GM18517 (cell line): Measurements from ENCODE around the gene LRRC46.

Experiments
- ATAC-seq: cut with Tn5 transposase; IDR thresholded peaks from one replicate; pipeline ENCODE4 v1.9.1; 2021; ENCODE audit warnings: mild to moderate bottlenecking, moderate library complexity; ENCODE audit not compliant: unreplicated experiment

The LRRC46 gene, protein sequence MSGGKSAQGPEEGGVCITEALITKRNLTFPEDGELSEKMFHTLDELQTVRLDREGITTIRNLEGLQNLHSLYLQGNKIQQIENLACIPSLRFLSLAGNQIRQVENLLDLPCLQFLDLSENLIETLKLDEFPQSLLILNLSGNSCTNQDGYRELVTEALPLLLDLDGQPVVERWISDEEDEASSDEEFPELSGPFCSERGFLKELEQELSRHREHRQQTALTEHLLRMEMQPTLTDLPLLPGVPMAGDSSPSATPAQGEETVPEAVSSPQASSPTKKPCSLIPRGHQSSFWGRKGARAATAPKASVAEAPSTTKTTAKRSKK

DNA sequence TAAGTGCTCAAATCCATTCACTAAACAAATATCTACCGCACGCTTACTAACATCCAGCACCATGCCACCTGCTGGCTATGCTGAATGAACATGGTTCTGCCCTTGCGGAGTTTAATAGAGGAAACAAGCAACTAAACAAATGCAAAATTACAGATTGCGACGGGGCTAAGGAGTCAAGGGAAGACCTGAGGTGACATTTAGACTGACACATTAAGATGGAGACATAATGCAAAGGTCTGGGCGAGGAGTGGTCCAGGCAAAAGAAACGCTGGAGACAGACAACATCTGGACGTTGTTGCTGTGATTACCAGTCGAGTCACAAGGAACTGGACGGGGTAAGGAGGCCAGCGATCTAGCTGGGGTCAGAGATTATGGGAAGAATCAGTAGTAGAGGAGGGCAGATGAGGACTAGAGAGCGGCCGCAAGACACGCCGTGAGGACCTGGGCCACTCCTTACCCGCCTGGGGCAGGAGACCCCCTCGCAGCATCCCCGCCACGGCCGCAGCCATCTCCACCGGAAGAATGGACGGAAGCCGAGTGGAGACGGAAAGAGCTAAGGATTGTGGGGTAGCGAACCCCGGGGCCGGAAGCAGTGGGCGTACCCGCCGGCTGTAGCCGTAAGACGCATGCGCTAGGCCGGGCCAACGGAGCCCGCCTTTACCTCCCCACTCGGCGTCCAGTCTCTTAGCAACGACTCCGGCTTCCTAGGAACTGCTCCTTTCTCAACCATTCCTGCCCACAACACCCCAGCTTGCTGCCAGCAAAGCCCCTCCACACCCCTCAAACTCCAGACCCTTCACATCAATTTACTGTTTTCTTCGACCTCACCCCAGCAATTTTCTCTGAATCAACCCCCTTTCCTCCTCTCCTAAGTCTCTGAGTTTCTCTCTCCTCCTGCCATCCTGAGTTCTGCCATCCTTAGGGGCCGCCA is at the start of gene LRRC46, which contains the start of gene MRPL10:
Gene LRRC46, plus strand, starts transcription at position 668 of the 931 bp plus-strand sequence. CDS start 320 bp downstream, outside the sequence.
Gene MRPL10, minus strand, starts transcription at position 539 of the 931 bp plus-strand sequence. Its CDS starts 30 bp downstream, at position 509.
- peak; percentile 79 for ATAC-seq

DNA sequence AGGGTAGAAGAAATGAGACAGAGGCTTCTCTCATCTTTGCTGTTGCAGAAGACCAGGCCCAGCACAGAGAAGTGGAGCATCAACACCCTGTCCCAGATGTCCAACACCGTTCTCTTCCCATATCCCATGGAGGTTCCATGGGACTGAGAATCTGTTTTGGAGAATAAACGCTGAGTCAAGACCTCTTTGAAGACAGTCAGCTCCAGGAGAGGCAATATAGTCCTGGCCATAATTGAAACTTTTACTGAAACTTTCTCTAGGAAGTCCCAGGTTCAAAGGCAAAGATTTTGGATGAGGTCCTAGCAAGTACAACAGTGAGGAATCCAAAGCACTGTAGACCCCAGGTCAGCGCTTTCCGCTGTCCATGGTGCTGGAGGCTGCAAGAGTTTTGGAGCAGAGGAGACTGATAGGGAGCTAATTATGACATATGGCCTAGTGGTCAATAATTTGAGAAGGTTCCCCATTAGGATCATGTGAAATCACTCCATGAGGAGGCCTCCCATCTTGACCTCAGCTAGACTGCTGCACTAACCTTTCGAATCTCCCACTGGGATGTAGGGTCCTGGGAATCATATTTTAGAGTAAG is 45.8 kb upstream of the LRRC46 start:
- no peak for ATAC-seq

DNA sequence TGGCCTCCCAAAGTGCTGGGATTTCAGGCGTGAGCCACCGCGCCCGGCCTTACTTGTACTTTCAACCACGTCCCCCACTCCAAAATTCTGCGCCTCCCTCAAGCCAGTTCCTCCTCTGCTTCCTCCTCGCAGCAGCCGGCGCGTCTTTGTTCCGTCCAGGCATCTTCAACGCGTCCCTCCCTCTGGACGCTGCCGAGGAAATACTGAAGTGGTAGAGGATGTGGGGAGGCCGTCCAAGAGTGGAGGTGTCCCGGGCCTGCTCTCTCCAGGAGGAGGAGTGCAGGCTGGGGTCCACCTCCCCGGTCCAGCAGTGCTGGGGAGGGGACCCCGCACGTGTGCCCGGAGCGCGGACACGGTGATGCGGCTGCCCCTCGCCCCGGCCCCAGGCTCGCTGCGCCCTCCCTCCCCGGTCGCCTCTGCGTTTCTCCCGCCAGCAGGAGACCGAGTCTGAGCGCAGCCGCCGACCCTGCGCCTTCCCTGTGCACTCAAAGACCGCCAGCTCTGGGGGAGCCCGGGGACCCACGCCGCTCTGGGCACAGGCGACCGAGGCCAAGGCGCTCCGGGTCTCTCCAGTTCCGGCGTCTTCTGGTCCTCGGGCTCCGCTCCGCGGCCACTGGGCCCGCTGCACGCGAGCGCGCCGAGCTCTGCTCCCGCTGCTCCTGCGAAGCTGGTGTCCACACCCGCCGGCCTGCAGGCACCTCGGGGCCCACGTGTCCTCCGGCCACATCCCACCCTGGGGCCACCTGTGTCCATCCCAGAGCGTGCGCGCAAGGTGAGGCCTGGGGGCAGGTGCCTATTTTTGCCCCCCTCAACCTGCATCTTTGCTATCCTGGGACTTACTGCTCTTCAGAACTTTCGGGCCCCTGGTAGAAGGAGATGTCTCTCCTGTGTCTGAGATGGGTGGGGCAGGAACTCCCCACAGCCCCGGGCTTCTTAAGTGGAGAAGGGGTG is 41.6 kb upstream of the LRRC46 start:
- no peak for ATAC-seq

DNA sequence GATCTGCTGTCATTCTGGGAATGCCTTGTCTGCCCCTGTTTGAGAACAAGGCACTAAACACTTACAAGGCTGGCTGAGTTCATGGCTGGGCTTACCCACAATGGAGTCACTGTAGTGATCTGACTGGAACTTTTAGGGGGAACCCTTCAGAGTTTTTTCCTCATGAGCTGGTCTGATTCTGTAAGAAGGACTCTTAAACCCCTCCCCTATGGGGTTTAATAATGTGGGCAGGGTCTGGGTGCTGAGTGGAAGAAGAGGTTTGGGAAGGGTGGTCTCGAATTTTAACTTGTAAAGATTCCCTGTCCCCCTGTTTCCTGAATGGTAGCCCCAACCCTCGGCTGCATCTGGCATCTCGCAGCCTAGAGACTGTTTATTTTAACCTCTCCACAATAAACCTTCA is 40.4 kb upstream of the LRRC46 start:
- no peak for ATAC-seq

DNA sequence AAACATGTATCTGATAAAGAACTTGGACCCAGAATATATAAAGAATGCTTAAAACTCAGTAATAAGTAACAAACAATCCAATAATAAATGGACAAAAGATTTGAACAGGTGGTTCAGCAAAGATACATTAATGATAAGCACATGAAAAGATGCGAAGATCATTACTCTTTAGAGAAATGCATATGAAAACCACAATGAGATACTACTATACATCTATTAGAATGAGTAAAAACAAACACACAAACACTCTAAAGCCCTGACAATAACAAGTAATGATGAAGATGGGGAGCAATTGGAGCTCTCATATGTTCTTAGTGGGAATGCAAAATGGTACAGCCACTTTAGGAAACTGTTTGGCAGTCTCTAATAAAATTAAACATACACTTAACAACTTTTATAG is 39.0 kb upstream of the LRRC46 start:
- ATAC-seq = no peak

DNA sequence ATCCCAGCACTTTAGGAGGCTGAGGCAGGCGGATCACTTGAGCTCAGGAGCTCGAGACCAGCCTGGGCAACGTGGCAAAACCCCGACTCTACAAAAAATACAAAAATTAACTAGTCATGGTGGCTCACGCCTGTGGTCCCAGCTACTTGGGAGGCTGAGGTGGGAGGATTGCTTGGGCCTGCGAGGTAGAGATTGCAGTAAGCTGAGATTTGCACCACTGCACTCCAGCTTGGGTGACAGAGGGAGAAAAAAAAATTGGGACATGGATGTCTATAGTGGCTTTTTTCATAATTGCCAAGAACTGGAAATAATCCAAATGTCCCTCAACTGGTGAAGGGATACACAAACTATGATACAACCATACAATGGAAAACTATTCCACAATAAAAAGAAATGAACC is 38.5 kb upstream of the LRRC46 start:
- no peak for ATAC-seq

DNA sequence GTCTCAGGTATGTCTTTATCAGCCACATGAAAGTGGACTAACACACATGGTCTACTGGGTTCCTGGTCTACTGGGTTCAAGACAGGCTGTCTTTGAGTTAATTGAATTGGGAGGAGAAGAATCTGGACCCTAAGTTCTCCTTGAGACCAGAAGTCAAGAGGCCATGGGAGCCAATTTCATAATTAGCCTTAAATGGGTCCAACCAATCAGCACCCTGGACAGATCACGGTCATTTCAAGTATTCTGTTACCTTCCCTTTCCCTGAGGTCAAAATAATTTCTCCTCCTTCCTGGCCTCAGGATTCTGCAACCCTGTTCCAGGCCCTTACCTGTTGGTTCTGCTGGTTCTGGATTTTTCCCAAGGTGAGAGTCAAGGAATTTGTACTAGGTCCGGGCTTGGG is 33.7 kb upstream of the LRRC46 start:
- no peak for ATAC-seq

DNA sequence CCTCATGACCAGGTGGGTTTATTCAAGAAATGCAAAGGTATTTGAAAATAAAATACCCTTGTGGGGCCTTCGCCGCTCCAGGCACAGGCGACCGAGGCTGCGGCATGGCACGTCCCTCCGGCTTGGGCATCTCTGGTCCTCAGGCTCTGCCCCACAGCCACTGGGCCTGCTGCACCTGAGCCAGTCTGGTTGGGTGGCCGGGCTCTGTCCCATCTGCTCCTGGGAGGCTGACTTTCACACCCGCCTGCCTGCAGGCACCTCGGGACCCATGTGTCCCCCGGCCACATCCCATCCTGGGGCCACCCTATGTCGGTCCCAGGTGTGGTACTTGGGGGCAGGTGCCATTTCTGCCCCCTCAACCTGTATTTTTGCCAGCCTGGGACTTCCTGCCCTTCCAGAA is 30.8 kb upstream of the LRRC46 start:
- no peak for ATAC-seq

DNA sequence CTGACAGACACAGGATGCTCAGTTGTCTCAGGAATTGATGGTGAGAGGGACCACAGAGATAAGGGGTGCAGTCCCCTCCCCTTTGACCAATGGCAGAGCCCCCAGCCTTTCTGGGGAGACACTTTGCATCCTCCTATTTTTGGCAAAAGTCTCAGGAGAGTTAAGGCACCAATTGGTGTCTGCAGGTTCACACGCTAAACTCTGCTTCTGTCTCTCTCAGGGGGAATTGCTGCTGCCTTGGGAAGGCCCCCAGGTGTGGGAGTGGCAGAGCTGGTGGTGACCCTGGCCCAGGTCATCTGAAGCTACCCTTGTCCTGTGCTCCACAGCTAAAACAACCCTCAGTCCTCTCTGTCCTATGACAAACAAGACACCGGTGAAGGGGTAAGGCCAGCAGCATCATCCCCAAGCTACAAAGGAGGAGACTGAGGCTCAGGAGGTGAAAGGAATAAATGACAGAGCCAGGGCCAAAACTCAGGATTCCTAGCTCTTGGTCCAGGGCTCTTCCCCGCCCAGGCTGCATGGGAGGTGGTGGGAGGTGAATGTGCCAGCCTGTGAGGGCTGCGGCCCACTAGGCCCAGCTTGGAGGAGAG is 30.2 kb upstream of the LRRC46 start:
- no peak for ATAC-seq

DNA sequence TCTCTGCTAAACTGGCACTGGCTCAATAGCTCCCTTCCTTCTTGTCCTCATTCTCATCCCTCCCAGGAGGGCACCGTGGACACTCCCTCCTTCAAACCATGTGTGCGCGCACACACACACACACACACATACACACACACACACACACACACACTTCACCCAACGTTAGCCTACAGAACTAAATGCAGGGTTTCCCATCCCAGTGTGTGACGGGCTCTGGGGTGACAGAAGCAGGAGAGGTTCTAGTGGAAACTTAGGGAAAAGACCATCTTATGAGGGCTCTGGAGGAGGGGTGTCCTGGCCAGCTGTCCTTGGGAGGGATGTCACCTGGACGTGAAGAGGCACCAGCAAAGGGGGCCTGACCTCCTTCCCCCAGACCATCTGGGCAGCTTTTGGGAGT is 29.6 kb upstream of the LRRC46 start:
- ATAC-seq = no peak

DNA sequence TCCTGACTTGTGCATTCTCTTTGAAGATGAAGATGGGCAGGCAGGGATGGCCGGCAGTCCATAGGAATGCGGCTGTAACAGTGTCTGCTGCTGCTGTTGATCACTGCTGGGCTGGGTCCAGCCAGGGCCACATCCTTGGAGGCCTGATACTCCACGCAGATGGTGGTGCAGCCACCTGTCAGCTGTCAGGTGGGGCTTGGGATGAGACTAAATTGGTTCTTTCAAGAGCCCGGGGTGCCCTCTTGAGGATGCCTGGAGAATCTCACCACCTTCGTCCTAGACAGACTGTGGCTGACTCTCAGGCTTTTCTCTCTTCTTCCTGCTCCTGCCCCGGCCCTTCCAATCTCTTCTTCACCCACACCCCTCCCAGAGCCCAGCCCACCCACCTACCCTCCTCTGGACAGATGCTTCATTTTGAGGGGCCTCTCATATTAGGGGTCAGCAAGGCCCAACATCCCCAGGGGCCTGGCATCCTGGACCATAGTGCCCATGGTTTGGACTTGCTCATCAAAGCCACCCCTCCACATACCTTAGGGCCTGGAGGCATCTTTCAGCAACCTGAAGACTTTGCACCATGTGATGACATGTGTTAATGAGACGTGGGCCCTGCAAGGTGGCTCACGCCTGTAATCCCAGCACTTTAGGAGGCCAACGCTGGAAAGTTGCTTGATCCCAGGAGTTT is 29.0 kb upstream of the LRRC46 start:
- no peak for ATAC-seq

DNA sequence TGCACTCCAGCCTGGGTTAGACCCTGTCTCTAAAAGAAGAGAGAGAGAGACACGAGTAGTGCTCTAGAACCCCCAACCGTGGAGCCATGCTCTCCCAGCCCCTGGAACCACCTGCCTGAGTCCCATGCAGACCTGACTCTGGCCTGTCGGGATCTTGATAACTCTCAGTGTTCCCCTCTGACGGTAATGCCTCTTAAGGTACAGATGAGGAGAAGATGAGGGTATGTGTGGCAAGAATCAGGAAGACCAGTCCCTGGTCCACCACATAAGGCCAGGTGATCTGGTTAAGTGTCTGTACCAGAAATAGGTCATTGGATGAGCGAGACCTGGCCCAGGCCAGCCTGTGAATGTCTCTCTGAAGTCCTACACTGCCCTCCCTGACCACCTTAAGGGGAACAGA is 28.3 kb upstream of the LRRC46 start:
- ATAC-seq = no peak

DNA sequence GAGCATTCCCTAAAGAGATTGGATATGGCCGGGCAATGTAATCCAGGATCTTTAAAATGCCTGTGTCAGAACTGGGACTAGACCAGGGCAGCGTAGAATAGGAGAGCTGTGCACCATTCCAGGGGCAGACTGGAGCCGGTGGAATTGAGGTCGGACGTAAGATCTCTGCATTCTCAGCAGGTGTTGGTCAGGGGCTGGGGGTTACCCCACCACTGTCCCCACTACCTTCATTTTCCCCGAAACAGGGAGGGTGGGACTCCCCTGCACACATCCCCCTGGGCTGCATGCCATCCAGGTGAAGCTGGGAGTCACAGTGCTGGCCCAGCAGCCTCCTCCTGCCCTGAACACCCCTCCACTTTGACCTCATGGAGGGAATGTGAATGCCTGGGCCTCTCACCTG is 27.7 kb upstream of the LRRC46 start:
- no peak for ATAC-seq

DNA sequence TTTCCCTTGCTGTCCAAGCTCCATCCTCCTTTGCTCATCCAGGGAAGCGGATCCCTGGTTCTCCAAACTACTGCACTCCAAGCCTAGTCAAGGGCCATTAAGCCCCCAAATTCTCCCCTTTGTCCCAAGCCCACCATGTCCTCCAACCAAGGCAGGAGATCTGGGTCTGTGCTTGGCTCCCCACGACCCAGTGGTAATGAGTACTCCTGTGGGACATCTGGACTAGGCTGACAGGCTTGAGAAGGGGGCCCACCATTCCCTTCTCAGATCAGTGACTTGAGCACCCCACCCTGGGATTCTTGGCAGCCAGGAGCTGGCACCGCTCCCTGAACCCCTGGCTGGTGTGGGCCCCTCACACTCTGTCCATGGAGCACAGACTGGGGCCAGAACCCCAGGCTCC is 27.0 kb upstream of the LRRC46 start:
- no peak for ATAC-seq

DNA sequence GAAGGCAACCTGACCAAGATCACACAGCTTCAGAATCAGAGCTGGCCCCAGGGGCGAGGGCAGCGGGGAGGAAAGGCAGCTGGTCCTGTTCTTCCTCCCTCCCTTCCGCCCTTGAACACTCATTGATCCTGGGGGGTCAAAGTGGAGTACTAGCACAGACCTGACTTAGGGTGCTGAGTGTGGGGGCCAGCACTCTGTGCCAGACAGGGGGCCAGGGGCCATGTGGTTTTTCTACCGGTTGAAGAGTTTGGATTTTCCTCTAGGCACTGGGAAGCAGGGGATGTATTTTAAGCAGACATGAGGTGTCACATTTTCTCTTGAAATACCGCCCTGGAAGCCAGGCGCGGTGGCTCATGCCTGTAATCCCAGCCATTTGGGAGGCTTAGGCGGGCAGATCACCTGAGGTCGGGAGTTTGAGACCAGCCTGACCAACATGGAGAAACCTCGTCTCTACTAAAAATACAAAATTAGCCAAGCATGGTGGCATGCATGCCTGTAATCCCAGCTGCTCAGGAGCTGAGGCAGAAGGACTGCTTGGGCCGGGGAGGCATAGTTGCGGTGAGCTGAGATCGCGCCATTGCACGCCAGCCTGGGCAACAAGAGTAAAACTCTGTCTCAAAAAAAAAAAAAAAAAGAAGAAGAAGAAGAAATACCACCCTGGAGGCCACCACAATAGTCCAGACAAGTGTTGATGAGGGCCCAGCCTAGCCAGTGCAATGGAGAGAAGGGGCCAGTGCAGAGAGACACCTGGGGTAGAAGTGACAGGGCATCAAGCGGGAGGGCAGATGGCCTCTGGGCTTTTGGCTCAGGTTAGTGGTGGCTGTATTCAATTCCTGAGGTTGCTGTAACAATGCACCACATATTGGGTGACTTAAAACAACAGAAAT is 25.2 kb upstream of the LRRC46 start:
- ATAC-seq = no peak

DNA sequence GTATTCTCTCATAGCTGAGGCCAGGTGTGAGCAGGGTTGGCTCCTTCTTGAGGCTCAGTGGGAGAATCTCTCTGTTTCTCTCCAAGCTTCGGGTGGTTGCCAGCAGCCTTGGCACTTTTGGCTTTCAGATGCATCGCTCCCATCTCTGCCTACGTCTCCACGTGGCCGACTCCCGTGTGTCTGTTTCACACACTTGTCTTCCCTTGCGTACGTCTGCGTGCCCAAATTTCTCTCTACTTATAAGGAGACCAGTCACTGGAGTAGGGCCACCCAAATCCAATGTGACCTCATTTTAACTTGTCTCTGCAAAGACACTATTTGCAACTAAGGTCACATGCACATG is 24.6 kb upstream of the LRRC46 start:
- no peak for ATAC-seq

DNA sequence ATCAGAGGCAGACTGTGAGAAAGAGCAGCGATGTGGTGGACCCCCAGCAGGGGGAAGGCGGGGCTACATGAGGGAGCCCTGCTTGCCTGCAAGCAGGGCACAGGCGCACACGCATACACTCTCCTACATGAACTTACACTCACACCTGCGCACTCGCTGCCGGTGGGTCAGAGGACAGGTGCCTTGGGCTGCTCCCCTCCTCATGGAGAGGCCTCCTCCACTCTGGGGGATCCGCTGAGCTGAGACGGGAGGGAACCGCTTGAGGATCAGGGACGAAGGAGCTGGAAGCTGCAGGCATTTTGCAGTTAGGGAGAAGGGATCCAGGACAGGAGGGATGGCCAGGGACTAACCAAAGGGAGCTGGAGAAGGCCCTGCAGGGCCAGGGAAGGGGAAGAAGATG is 24.0 kb upstream of the LRRC46 start:
- ATAC-seq = no peak

DNA sequence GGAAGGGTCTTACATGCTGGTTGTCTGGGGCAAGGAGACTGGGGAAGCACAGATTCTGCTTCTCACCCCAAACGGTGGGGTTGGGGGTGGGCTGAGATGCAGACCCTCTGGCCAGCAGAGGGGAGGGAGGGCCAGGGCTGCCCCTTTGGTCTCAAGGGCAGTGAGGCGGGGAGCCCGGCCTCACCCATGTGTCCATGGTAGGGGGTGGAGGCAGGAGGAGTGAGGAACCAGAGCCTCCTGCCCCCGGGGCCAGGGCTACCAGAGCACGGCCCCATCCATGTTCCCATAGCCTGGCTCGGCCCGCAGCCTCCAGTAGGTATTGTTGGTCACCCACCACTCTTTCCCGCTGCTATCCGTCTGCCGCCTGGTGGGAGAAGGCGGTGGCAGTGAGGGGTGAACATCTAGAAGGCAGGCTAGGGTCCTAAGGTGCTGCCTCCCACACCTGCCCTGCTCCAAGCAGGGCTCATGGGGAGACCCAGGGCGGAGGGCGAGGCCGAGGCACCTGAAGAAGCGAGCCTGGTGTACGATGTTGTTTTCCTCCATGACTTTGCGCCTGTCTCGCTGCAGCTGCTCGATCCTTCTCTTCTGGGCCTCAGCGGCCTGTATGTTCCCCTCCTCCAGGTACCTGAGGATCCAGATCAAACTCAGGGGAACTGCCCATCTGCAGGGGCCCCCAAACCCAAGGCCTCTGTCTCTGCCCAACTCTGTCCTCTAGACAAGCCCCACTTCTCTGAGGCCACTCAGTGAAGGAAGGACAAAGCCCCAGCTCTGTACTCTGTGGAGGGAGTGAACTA is 23.2 kb upstream of the LRRC46 start:
- no peak for ATAC-seq
